G401.6 (cell line): ENCODE results near the gene IMPG2.

Source experiments
- FAIRE-seq: peaks from 2 replicates; lab custom pipeline; 2012; peaks lifted over from hg19 to GRCh38; lab: Jason Lieb, UNC

Gene IMPG2

DNA sequence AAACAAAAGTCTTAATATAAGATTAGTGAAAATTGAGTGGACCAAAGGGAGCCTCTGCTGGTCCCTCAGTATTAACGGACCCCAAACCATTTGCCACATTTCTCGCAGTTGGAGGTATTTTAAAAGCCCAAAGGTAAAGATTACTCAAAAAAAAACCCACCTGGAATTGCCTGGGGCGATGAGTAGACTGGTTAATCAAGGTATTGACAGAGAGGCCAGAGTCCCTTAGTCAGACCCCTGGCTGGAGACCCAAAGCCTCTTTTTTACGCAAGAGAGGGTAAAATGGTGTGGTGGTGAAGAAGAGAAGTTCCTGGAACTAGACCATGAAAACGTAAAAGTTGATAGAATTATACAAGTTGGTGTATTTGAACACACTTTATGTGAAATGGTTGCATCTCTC lies 137.2 kb downstream of the IMPG2 start:
- FAIRE-seq: no peak

DNA sequence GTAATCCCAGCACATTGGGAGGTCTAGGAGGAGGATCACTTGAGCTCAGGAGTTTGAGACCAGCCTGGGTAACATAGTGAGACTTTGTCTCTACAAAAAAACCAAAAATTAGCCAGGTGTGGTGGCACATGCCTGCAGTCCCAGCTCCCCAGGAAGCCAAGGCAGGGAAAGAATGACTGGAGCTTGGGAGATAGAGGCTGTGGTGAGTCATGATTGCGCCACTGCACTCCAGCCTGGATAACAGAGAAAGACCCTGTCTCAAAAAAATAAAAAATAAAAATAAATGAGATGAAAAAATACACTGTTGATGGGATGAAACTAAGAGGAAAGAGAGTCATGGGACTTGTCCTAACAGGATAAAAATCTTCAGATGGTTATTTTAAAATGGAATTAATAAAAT lies 137.6 kb downstream of the IMPG2 start:
- FAIRE-seq: no peak

DNA sequence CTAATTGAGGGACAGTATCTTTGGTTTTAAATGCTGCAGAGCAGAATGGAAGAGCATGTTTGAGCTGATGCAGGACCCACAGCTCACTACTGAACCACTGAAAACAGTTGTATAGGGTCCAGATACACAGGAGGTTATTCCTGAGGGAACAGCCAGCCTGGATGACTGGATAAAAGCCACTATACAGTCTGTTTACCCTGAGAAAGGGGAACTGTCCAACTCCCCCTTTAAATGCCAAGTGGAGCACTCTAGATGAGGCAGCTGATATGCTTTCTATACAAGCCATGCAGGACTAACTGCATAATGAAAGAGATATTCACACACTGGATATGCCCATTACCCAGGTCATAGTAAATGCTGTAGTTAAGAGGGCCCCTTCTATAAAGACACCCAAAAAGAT lies 138.6 kb downstream of the IMPG2 start:
- FAIRE-seq: no peak

DNA sequence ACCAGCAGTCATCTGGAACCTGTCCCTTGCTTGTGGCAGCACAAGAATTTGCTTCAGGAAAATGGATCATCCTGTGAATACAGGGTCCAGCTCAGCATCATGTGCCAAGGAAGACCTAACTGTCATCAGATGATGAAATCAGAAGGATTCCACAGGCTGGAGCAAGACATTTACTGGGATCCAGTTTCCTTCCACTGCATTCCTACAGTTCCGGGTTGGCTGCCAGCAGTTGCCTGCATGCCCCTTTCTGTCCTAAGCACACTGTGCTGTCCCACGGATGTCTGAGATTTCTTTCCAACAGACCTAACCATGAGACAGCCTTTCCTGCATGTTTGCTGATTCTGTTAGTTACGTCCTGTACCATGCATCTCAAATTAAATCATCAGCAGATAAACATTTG lies 140.7 kb downstream of the IMPG2 start:
- FAIRE-seq: no peak

DNA sequence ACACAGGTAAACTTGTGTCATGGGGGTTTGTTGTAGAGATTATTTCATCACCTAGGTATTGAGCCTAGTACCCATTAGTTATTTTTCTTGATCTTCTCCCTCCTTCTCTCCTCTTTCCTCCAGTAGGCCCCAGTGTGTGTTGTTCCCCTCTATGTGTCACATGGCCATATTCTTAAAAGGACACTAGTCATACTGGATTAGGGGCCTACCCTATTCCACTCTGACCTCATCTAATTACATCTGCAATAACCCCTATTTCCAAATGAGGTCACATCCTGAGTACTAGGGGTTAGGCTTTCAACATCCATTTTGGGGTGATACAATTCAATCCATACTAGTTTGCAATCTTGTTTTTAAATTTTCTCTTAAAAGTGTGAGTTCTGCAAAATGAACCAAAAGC lies 142.8 kb downstream of the IMPG2 start:
- FAIRE-seq: no peak
